Lung (tissue), 16 donors: ENCODE measurements around the gene TOP2A. TPM values are rescaled to one million over a fixed set of nuclear protein-coding genes. Genes with fewer than 3 reads are reported as not detected.

Source experiments
- ATAC-seq: fragments of 200-7000 bp; cut with Tn5 transposase; one replicate; pipeline ENCODE4 v1.9.1; 2020; ENCODE audit warnings: moderate number of reproducible peaks; ENCODE audit not compliant: insufficient read depth, low FRiP score
- DNase-seq, 3 donors: peaks; one replicate each; pipeline ENCODE4 v3.0.0-alpha.2; 2013 to 2017
- H3K27ac ChIP-seq, 2 donors: one replicate each; pipeline ENCODE4 v1.5.1; 2013; ENCODE audit warnings: mild to moderate bottlenecking in 2 of 2, moderate library complexity in 2 of 2, control low read depth in 1 of 2, inconsistent platforms in 1 of 2, low read depth in 1 of 2, low read length in 1 of 2
- H3K27me3 ChIP-seq, 3 donors: one replicate each; pipeline ENCODE4 v1.5.1; 2013; ENCODE audit warnings: low read length in 2 of 3; ENCODE audit not compliant: control insufficient read depth in 3 of 3, insufficient read depth in 3 of 3
- H3K36me3 ChIP-seq, 4 donors: one replicate each; pipeline ENCODE4 v1.5.1; 2013; ENCODE audit warnings: low read length in 4 of 4, mild to moderate bottlenecking in 1 of 4, moderate library complexity in 1 of 4; ENCODE audit not compliant: control insufficient read depth in 4 of 4, insufficient read depth in 4 of 4
- H3K4me1 ChIP-seq, 5 donors: one replicate each; pipeline ENCODE4 v1.5.1; 2013; ENCODE audit warnings: low read length in 5 of 5, mild to moderate bottlenecking in 2 of 5, moderate library complexity in 1 of 5; ENCODE audit not compliant: control insufficient read depth in 5 of 5, insufficient read depth in 5 of 5
- H3K4me3 ChIP-seq: one replicate; pipeline ENCODE4 v1.5.1; 2013; ENCODE audit warnings: mild to moderate bottlenecking, control low read depth, moderate library complexity
- H3K9ac ChIP-seq, 2 donors: one replicate each; pipeline ENCODE4 v1.5.1; 2013; ENCODE audit warnings: low read length in 2 of 2, control low read depth in 1 of 2; ENCODE audit not compliant: insufficient read depth in 1 of 2
- H3K9me3 ChIP-seq, 4 donors: one replicate each; pipeline ENCODE4 v1.5.1; 2013; ENCODE audit warnings: low read length in 3 of 4, mild to moderate bottlenecking in 1 of 4, moderate library complexity in 1 of 4; ENCODE audit not compliant: control insufficient read depth in 4 of 4, insufficient read depth in 3 of 4
- CTCF ChIP-seq: IDR thresholded peaks from 2 replicates; pipeline ENCODE4 v1.5.1; 2012; ENCODE audit warnings: mild to moderate bottlenecking; ENCODE audit errors: control extremely low read depth, extremely low read depth
- WGBS, 2 donors: extraction: QIAGEN DNeasy Blood & Tissue Kit; methylation state at CpG; one replicate each; pipeline ENCODE4 v1.1.7; 2013; 5-methylcytosine and 5-hydroxymethylcytosine counted together
- long read RNA-seq, 5 donors: transcript quantifications; one replicate each; lab custom pipeline, GENCODE V29; 2026
- polyA plus RNA-seq, 2 donors: library from polyadenylated mRNA; stranded (reverse); fragments of 200-250 nt; gene quantifications; one replicate each; pipeline ENCODE4 v1.2.1, GENCODE V29; 2013
- total RNA-seq, 2 donors: library from RNA; depleted of rRNA in 1 of 2; stranded (reverse); fragments of >200 nt in 1 of 2; gene quantifications; one replicate each; pipeline ENCODE4 v1.2.1, GENCODE V29; 2014 to 2021
- donor health status: control.
- donor health status: control.
- donor health status: Bipolar disorder and iron deficiency.
- donor health status: healthy.
- donor health status: DM: yes; HTN: yes; CAD: no.

Gene TOP2A
- total RNA-seq (10 to 100 TPM in 1 of 2 donors, 1 to 10 TPM in 1; 5.9 to 21.6 TPM), polyA plus RNA-seq (10 to 100 TPM in 1 of 2 donors, 1 to 10 TPM in 1; 2.6 to 13.4 TPM)
- long read RNA-seq, donor 1, full-length matches to known transcripts, result 2 of 67 reads
- long read RNA-seq, donor 1, partial matches to known transcripts, result 65 of 67 reads
- long read RNA-seq, donor 1, other reads (novel, unspliced or antisense), result 0 of 67 reads
- long read RNA-seq, donor 2, partial matches to known transcripts, result 12 of 12 reads
- long read RNA-seq, donor 2, other reads (novel, unspliced or antisense), result 0 of 12 reads
- long read RNA-seq, donor 3, partial matches to known transcripts, result 24 of 24 reads
- long read RNA-seq, donor 3, other reads (novel, unspliced or antisense), result 0 of 24 reads
- long read RNA-seq, donor 4, partial matches to known transcripts, result 48 of 52 reads
- long read RNA-seq, donor 4, other reads (novel, unspliced or antisense), result 0 of 52 reads
- long read RNA-seq, donor 5, partial matches to known transcripts, result 111 of 114 reads
- long read RNA-seq, donor 5, other reads (novel, unspliced or antisense), result 0 of 114 reads

GRCh38 chr17:40417609-40418427 is at the start of gene TOP2A:
TSS of gene TOP2A (minus strand) at chr17:40417896. CDS start at chr17:40417791, 105 bp downstream.
- H3K9me3 ChIP-seq, result no peaks in the 10 kb centered on the region
- no peak for TF ChIP-seq CTCF
- H3K27ac ChIP-seq, result peak within 1 kb of the TSS in 1 of 2 donors; percentile 52
- peaks cover 0 to 23% (median 0%) of the 10 kb centered on the region in 5 donors for H3K4me1 ChIP-seq
- peak within 1 kb of the TSS; percentile 66 to 78 for H3K9ac ChIP-seq
- 0 to 1% methylated on average over 49 of the region's 49 CpGs for WGBS, 2 donors
- H3K27me3 ChIP-seq, result no peaks in the 10 kb centered on the region
- ATAC-seq, result peak; percentile 98
- peak within 1 kb of the TSS; percentile 65 for H3K4me3 ChIP-seq
- H3K36me3 ChIP-seq, result peaks cover 0 to 6% (median 0%) of the 10 kb centered on the region in 4 donors
- peak; percentile 99 to 100 (median 100) for DNase-seq

- H3K27me3 ChIP-seq, result no peaks in the 10 kb centered on the region
- H3K9ac ChIP-seq, result no peak overlapping the region
- H3K36me3 ChIP-seq, result no peaks in the 10 kb centered on the region
- no peak for TF ChIP-seq CTCF
- ATAC-seq, result no peak
- WGBS, 2 donors, result 93 to 95% methylated on average over 2 of the region's 2 CpGs
- H3K4me1 ChIP-seq, result peaks cover 0 to 18% (median 7%) of the 10 kb centered on the region in 5 donors
- no peak overlapping the region for H3K4me3 ChIP-seq
- H3K27ac ChIP-seq, result no peak overlapping the region
- H3K9me3 ChIP-seq, result no peaks in the 10 kb centered on the region
- no peak for DNase-seq
Observed at GRCh38 chr17:40467281-40467867, 49.7 kb upstream of the TOP2A start.

- H3K9ac ChIP-seq, result no peak overlapping the region
- H3K36me3 ChIP-seq, result no peaks in the 10 kb centered on the region
- DNase-seq (no peak), ATAC-seq (no peak)
- peaks cover 0 to 26% (median 12%) of the 10 kb centered on the region in 5 donors for H3K4me1 ChIP-seq
- no peak overlapping the region for H3K4me3 ChIP-seq
- TF ChIP-seq CTCF, result no peak
- H3K9me3 ChIP-seq, result no peaks in the 10 kb centered on the region
- 74% methylated on average over 11 of the region's 11 CpGs for WGBS, 2 donors
- H3K27me3 ChIP-seq, result no peaks in the 10 kb centered on the region
- H3K27ac ChIP-seq, result no peak overlapping the region
Observed at GRCh38 chr17:40466298-40466971, 48.7 kb upstream of the TOP2A start.
